AG09319 (cell line): Measurements from ENCODE around the gene C12orf50.

Experiments used
- DNase-seq: peaks from one replicate; pipeline ENCODE4 v3.0.0-alpha.2; 2010; ENCODE audit warnings: low read depth; ENCODE audit errors: extremely low read depth
- CTCF ChIP-seq: IDR thresholded peaks from 2 replicates; pipeline ENCODE4 v1.5.1; 2011; ENCODE audit warnings: low read depth, mild to moderate bottlenecking, inconsistent platforms, low read length, moderate library complexity

C12orf50 gene

GRCh38 chr12:88029093-88029665, at the start of gene C12orf50:
C12orf50 (minus strand) TSS chr12:88029401; CDS start chr12:88026962, 2,439 bp downstream.
- TF ChIP-seq CTCF = no peak
- DNase-seq = no peak

- no peak for TF ChIP-seq CTCF
- no peak for DNase-seq
These were observed 38.1 kb upstream of the C12orf50 start for GRCh38 chr12:88067301-88067700.

GRCh38 chr12:88063375-88063774, 34.2 kb upstream of the C12orf50 start:
- TF ChIP-seq CTCF = no peak
- no peak for DNase-seq

GRCh38 chr12:88062474-88062873, 33.3 kb upstream of the C12orf50 start:
- no peak for DNase-seq
- no peak for TF ChIP-seq CTCF

- no peak for TF ChIP-seq CTCF
These were observed 29.5 kb upstream of the C12orf50 start for GRCh38 chr12:88058719-88059077.

GRCh38 chr12:88057994-88058718, 29.0 kb upstream of the C12orf50 start:
- DNase-seq = no peak
- TF ChIP-seq CTCF = no peak

More at GRCh38 chr12:88058719-88059077, 29.5 kb upstream of the C12orf50 start:
- DNase-seq = no peak

- TF ChIP-seq CTCF = no peak
- DNase-seq = no peak
These were observed 27.4 kb upstream of the C12orf50 start for GRCh38 chr12:88056571-88056970.
